OCI-LY7 (cell line): ENCODE data around the gene GAPDHS. TPM values are rescaled to one million over a fixed set of nuclear protein-coding genes. Genes with fewer than 3 reads are reported as not detected.

Experiments used
- BruUV-seq: library from RNA; stranded (reverse); fragments of 400-500 nt; replicated peaks from 2 replicates; lab custom pipeline; 2021; lab: Mats Ljungman, UMichigan
- CTCF ChIA-PET: fragments of 300-600 bp; sonication (Branson Sonifier 250); formaldehyde crosslinking; loops from one replicate; lab custom pipeline; 2022; ENCODE audit warnings: antibody characterized with exemption; ENCODE audit not compliant: unreplicated experiment; lab: Charles Lee
- POLR2A ChIA-PET: fragments of 300-600 bp; sonication (Branson Sonifier 250); formaldehyde crosslinking; loops from one replicate; lab custom pipeline; 2022; ENCODE audit warnings: antibody characterized with exemption; lab: Charles Lee
- DNase-seq: peaks from one replicate; pipeline ENCODE4 v3.0.0-alpha.2; 2015; ENCODE audit warnings: low spot score
- H2AFZ ChIP-seq: fragments of 200-600 bp; sonication (generic), shearing (Covaris generic); 2 replicates; pipeline ENCODE4 v1.6.1; 2014; ENCODE audit warnings: mild to moderate bottlenecking, antibody characterized with exemption, low read length, moderate library complexity
- H3K27ac ChIP-seq: fragments of 200-600 bp; sonication (generic); 2 replicates; pipeline ENCODE4 v1.5.1; 2014; ENCODE audit warnings: mixed run types, low read depth, mild to moderate bottlenecking, moderate library complexity, low read length, inconsistent platforms; ENCODE audit not compliant: poor library complexity, severe bottlenecking
- H3K36me3 ChIP-seq: fragments of 200-600 bp; sonication (generic); 2 replicates; pipeline ENCODE4 v1.6.1; 2014; ENCODE audit warnings: mild to moderate bottlenecking, antibody characterized with exemption, low read length, moderate library complexity, mixed read lengths; ENCODE audit not compliant: insufficient read depth
- H3K4me1 ChIP-seq: fragments of 200-600 bp; sonication (generic); 2 replicates; pipeline ENCODE4 v1.5.1; 2014; ENCODE audit warnings: mild to moderate bottlenecking, low read length; ENCODE audit not compliant: insufficient read depth, poor library complexity, severe bottlenecking
- H3K4me2 ChIP-seq: fragments of 200-600 bp; sonication (generic); 2 replicates; pipeline ENCODE4 v1.6.1; 2014; ENCODE audit warnings: mild to moderate bottlenecking, low read length
- H3K4me3 ChIP-seq: fragments of 200-600 bp; sonication (generic); 2 replicates; pipeline ENCODE4 v1.5.1; 2014; ENCODE audit warnings: mild to moderate bottlenecking, low read depth, low read length; ENCODE audit not compliant: poor library complexity, severe bottlenecking
- H3K79me2 ChIP-seq: fragments of 200-600 bp; sonication (generic); 2 replicates; pipeline ENCODE4 v1.6.1; 2016; ENCODE audit warnings: low read depth, mild to moderate bottlenecking, low read length, moderate library complexity, mixed read lengths; ENCODE audit not compliant: insufficient read depth
- H3K9me2 ChIP-seq: fragments of 200-600 bp; sonication (generic); 2 replicates; pipeline ENCODE4 v1.6.1; 2016; ENCODE audit warnings: mild to moderate bottlenecking, low read length, mixed read lengths; ENCODE audit not compliant: insufficient read depth
- H3K9me3 ChIP-seq: fragments of 200-600 bp; sonication (generic); 2 replicates; pipeline ENCODE4 v1.6.1; 2014; ENCODE audit warnings: mild to moderate bottlenecking, mixed run types, low read length, mixed read lengths
- H4K20me1 ChIP-seq: fragments of 200-600 bp; sonication (generic); 2 replicates; pipeline ENCODE4 v1.6.1; 2014; ENCODE audit warnings: mild to moderate bottlenecking, antibody characterized with exemption, low read length, moderate library complexity, mixed read lengths; ENCODE audit not compliant: insufficient read depth
- EZH2phosphoT487 ChIP-seq: fragments of 200-600 bp; sonication (generic); IDR thresholded peaks from 2 replicates; pipeline ENCODE4 v1.6.1; 2018; ENCODE audit warnings: low read depth, borderline replicate concordance, mild to moderate bottlenecking, mixed run types, antibody characterized with exemption, low read length, moderate library complexity, mixed read lengths
- intact Hi-C: fragments of 100-400 bp; cut with micrococcal nuclease; formaldehyde crosslinking; loops from one replicate; pipeline ENCODE4 v1.10.0; 2022; ENCODE audit not compliant: unreplicated experiment
- total RNA-seq, 2 experiments: library from RNA; depleted of rRNA in 1 of 2; stranded (reverse); fragments of >200 nt in 1 of 2; shearing (Covaris generic) in 1 of 2; gene quantifications; 2 replicates each; pipeline ENCODE4 v1.2.3, GENCODE V29; 2014 to 2022
- TF ChIP-seq, protein P1 (sequence below): fragments of 200-600 bp; sonication (generic); conservative IDR thresholded peaks from 2 replicates; pipeline ENCODE4 v1.5.1; 2014; ENCODE audit warnings: mild to moderate bottlenecking, antibody characterized with exemption, low read length, moderate library complexity, mixed read lengths

The GAPDHS gene
- total RNA-seq, 2 experiments from 2014 or later, result not detected

DNA sequence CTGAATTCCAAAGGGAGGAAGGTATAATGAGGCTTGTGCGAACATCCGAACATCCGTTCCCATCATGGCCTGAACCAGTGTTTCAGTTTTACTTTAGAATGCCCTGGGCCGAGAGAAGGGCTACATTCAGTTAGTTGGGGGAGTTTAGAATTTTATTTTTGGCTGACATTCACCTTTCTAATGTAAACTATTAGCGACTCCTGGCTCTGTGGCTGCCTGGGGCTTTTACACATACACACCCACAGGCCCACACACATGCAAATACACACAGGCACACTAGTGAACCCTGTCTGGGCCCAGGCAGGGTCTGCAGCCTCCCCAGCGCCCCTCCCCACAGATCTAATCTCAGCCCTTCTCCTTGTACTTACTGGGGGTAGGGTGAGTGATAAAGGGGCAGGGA, 6.1 kb downstream of the GAPDHS start:
- Histone ChIP-seq H3K4me1 (peaks cover 20% of the 10 kb centered on the region), H3K36me3 (no peaks in the 10 kb centered on the region), H3K4me2 (no peak overlapping the region), H3K4me3 (no peak overlapping the region), H4K20me1 (no peaks in the 10 kb centered on the region), H3K9me3 (no peaks in the 10 kb centered on the region), H3K9me2 (no peaks in the 10 kb centered on the region), H3K79me2 (peaks cover 5% of the 10 kb centered on the region; the same call in 1 of the 2 replicates), H3K27ac (no peak overlapping the region), H2AFZ (no peak overlapping the region)
- POLR2A ChIA-PET, result no interaction called here
- TF ChIP-seq, protein P1, sequence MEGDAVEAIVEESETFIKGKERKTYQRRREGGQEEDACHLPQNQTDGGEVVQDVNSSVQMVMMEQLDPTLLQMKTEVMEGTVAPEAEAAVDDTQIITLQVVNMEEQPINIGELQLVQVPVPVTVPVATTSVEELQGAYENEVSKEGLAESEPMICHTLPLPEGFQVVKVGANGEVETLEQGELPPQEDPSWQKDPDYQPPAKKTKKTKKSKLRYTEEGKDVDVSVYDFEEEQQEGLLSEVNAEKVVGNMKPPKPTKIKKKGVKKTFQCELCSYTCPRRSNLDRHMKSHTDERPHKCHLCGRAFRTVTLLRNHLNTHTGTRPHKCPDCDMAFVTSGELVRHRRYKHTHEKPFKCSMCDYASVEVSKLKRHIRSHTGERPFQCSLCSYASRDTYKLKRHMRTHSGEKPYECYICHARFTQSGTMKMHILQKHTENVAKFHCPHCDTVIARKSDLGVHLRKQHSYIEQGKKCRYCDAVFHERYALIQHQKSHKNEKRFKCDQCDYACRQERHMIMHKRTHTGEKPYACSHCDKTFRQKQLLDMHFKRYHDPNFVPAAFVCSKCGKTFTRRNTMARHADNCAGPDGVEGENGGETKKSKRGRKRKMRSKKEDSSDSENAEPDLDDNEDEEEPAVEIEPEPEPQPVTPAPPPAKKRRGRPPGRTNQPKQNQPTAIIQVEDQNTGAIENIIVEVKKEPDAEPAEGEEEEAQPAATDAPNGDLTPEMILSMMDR, result no peak
- TF ChIP-seq EZH2phosphoT487, result no peak
- DNase-seq, result no peak
- intact Hi-C loops, result no loop called here
- no TSS peak for BruUV-seq
- CTCF ChIA-PET, result no interaction called here

- intact Hi-C loops, result no loop called here
- H3K4me3 ChIP-seq, result no peak overlapping the region
- no peaks in the 10 kb centered on the region for H3K9me2 ChIP-seq
- ChIA-PET POLR2A (no interaction called here), CTCF (no interaction called here)
- H3K79me2 ChIP-seq, result peaks cover 10% of the 10 kb centered on the region; the same call in 1 of the 2 replicates
- H3K9me3 ChIP-seq, result no peaks in the 10 kb centered on the region
- peaks cover 24% of the 10 kb centered on the region for H3K4me1 ChIP-seq
- DNase-seq, result no peak
- no peaks in the 10 kb centered on the region for H4K20me1 ChIP-seq
- H3K27ac ChIP-seq, result no peak overlapping the region
- BruUV-seq, result no TSS peak
- TF ChIP-seq, protein P1, result no peak
- no peak for TF ChIP-seq EZH2phosphoT487
- H3K4me2 ChIP-seq, result no peak overlapping the region
- H3K36me3 ChIP-seq, result no peaks in the 10 kb centered on the region
- H2AFZ ChIP-seq, result no peak overlapping the region
Measured at GRCh38 chr19:35539850-35540249, 6.6 kb downstream of the GAPDHS start.

- H3K36me3 ChIP-seq, result no peaks in the 10 kb centered on the region
- ChIA-PET CTCF (no interaction called here), POLR2A (no interaction called here)
- no peak overlapping the region for H2AFZ ChIP-seq
- intact Hi-C loops, result no loop called here
- no peaks in the 10 kb centered on the region for H3K9me2 ChIP-seq
- TF ChIP-seq, protein P1, result no peak
- TF ChIP-seq EZH2phosphoT487, result no peak
- H3K27ac ChIP-seq, result peak overlapping the region; percentile 3
- BruUV-seq, result no TSS peak
- DNase-seq, result peak; percentile 49
- peaks cover 13% of the 10 kb centered on the region; the same call in 1 of the 2 replicates for H3K79me2 ChIP-seq
- H3K4me2 ChIP-seq, result peak overlapping the region; percentile 48
- no peak overlapping the region for H3K4me3 ChIP-seq
- no peaks in the 10 kb centered on the region for H4K20me1 ChIP-seq
- no peaks in the 10 kb centered on the region for H3K9me3 ChIP-seq
- peaks cover 24% of the 10 kb centered on the region for H3K4me1 ChIP-seq
Measured at GRCh38 chr19:35540356-35540927, 7.2 kb downstream of the GAPDHS start.
